Spleen (tissue), 11 donors: ENCODE measurements around the gene DTD2. TPM values are rescaled to one million over a fixed set of nuclear protein-coding genes. Genes with fewer than 3 reads are reported as not detected.

ENCODE experiments used
- DNase-seq: peaks from one replicate; pipeline ENCODE4 v3.0.0-alpha.2; 2020
- H3K27ac ChIP-seq, 8 donors: fragments of 200-600 bp; sonication (generic) in 7 of 8; 1 replicate in 4 of 8; 2 replicates in 4 of 8; pipeline versions ENCODE4 v1.5.0 to v1.8.0; 2016 to 2021; ENCODE audit warnings: inconsistent platforms in 4 of 8, mild to moderate bottlenecking in 4 of 8, moderate library complexity in 1 of 8
- H3K27me3 ChIP-seq, 7 donors: fragments of 200-600 bp; sonication (generic) in 6 of 7; replicated peaks in 1 of 7; 1 replicate in 4 of 7; 2 replicates in 3 of 7; pipeline versions ENCODE4 v1.5.0 to v1.8.0; 2016 to 2021; ENCODE audit warnings: inconsistent platforms in 3 of 7, mild to moderate bottlenecking in 1 of 7
- H3K36me3 ChIP-seq, 6 donors: fragments of 200-600 bp; sonication (generic) in 5 of 6; 1 replicate in 4 of 6; 2 replicates in 2 of 6; pipeline versions ENCODE4 v1.5.0 to v1.8.0; 2016 to 2021; ENCODE audit warnings: inconsistent platforms in 2 of 6
- H3K4me1 ChIP-seq, 6 donors: fragments of 200-600 bp; sonication (generic) in 5 of 6; 1 replicate in 3 of 6; 2 replicates in 3 of 6; pipeline versions ENCODE4 v1.5.0 to v1.8.0; 2016 to 2021; ENCODE audit warnings: inconsistent platforms in 3 of 6
- H3K4me3 ChIP-seq, 8 donors: fragments of 200-600 bp; sonication (generic) in 7 of 8; 1 replicate in 4 of 8; 2 replicates in 4 of 8; pipeline versions ENCODE4 v1.5.0 to v1.8.0; 2016 to 2021; ENCODE audit warnings: inconsistent platforms in 4 of 8, mild to moderate bottlenecking in 4 of 8, moderate library complexity in 2 of 8
- H3K9me3 ChIP-seq, 8 donors: fragments of 200-600 bp; sonication (generic) in 7 of 8; 1 replicate in 4 of 8; 2 replicates in 4 of 8; pipeline versions ENCODE4 v1.5.0 to v1.8.0; 2016 to 2021; ENCODE audit warnings: inconsistent platforms in 4 of 8
- POLR2A ChIP-seq, 3 donors: fragments of 450-650 bp; IDR thresholded peaks; one replicate each; pipeline ENCODE4 v1.5.1; 2017; ENCODE audit warnings: antibody characterized with exemption in 3 of 3, mild to moderate bottlenecking in 1 of 3
- POLR2AphosphoS5 ChIP-seq, 3 donors: sonication (generic); formaldehyde crosslinking; IDR thresholded peaks; one replicate each; pipeline ENCODE4 v1.5.1; 2017; ENCODE audit warnings: antibody characterized with exemption in 3 of 3
- WGBS, 5 donors: extraction: QIAGEN DNeasy Blood & Tissue Kit in 3 of 5; methylation state at CpG; one replicate each; pipeline versions ENCODE4 v1.1.5 to v1.1.7; 2013 to 2018; 5-methylcytosine and 5-hydroxymethylcytosine counted together
- intact Hi-C: fragments of 100-400 bp; cut with DNase I; formaldehyde crosslinking; loops from one replicate; pipeline ENCODE4 v1.15.0; 2023; ENCODE audit warnings: low total_unique reads
- polyA plus RNA-seq, 3 donors: library from polyadenylated mRNA; stranded (reverse); fragments of 200-250 nt; gene quantifications; one replicate each; pipeline ENCODE4 v1.2.1, GENCODE V29; 2013
- total RNA-seq, 7 donors: library from RNA; depleted of rRNA in 3 of 7; stranded (reverse); fragments of >200 nt in 3 of 7; fragmentation: NEBNext Ultra II Directional in 4 of 7; extraction: Animal tissue kit (Norgen Biotek cat#: 25700) in 4 of 7; gene quantifications; one replicate each; pipeline versions ENCODE4 v1.1.0 to v1.2.1, GENCODE V29; 2016 to 2021
- TF ChIP-seq, protein P1 (sequence below), 11 experiments: fragments of 200-600 bp in 7 of 11; fragments of 450-650 bp in 4 of 11; sonication (generic) in 4 of 11; IDR thresholded peaks in 8 of 11; conservative IDR thresholded peaks in 3 of 11; 1 replicate in 7 of 11; 2 replicates in 4 of 11; pipeline versions ENCODE4 v1.4.0 to v1.8.0; 2016 to 2021; ENCODE audit warnings: antibody characterized with exemption in 11 of 11, inconsistent platforms in 4 of 11, mild to moderate bottlenecking in 1 of 11
- donor health status: healthy with polysubstance abuse.
- donor health status: DM: no; HTN: no; CAD: no; lungs with moderate emphysema.
- donor health status: DM: no; HTN: no; CAD: no.
- donor health status: Bipolar disorder and iron deficiency.
- donor health status: healthy.
- donor health status: DM: no; HTN: no; CAD: no.
- donor health status: DM: yes; HTN: yes; CAD: no.

The DTD2 gene
- total and polyA plus RNA-seq, 10 donors = 5.6 to 27.7 (median 15.9) TPM

DNA sequence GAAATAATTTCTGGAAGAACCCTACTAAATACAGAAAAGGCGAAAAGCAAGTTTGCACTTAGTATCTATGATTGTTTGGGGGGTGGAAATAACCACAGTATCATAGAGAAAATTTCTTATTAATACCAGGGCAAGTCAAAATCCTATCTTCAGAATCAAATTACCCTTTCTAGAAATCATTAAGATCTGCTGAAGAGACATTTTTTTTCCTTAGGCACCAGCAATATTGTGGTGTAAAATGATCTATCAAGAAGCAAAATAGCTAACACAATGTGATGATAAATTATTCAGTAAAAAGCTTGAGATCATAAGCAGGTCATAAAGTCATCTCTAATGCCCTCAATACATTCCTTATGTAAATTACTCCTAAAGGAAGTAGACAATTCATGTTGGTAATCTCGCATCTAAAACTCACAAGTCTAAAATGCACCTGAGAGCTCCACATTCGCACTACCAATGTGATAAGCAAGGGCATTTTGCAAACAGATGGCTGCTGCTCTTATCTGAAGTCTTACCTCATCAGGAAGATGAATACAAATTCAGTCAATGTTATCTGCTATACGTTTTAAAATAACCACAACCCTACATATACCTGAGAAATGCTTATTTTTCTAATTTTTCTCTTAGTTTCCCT, 51.6 kb downstream of the DTD2 start:
- no peak overlapping the region for H3K27ac ChIP-seq
- DNase-seq = no peak
- WGBS, 5 donors = 72 to 89% (median 79%) methylated on average over 4 of the region's 4 CpGs
- H3K9me3 ChIP-seq = no peaks in the 10 kb centered on the region
- intact Hi-C loops = no loop called here
- H3K36me3 ChIP-seq = peaks cover 0 to 27% (median 10%) of the 10 kb centered on the region in 6 donors
- TF ChIP-seq, protein P1, sequence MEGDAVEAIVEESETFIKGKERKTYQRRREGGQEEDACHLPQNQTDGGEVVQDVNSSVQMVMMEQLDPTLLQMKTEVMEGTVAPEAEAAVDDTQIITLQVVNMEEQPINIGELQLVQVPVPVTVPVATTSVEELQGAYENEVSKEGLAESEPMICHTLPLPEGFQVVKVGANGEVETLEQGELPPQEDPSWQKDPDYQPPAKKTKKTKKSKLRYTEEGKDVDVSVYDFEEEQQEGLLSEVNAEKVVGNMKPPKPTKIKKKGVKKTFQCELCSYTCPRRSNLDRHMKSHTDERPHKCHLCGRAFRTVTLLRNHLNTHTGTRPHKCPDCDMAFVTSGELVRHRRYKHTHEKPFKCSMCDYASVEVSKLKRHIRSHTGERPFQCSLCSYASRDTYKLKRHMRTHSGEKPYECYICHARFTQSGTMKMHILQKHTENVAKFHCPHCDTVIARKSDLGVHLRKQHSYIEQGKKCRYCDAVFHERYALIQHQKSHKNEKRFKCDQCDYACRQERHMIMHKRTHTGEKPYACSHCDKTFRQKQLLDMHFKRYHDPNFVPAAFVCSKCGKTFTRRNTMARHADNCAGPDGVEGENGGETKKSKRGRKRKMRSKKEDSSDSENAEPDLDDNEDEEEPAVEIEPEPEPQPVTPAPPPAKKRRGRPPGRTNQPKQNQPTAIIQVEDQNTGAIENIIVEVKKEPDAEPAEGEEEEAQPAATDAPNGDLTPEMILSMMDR (IDR thresholded peaks at IDR 0.05 in 8 of 11, conservative IDR thresholded peaks at IDR 0.05 in 3 of 11) = no peak
- TF ChIP-seq POLR2AphosphoS5 (IDR thresholded peaks at IDR 0.05) (no peak), POLR2A (IDR thresholded peaks at IDR 0.05) (no peak)
- H3K4me1 ChIP-seq = peaks cover under 1 to 39% (median 14%) of the 10 kb centered on the region in 6 donors
- no peaks in the 10 kb centered on the region for H3K27me3 ChIP-seq
- H3K4me3 ChIP-seq = no peak overlapping the region

DNA sequence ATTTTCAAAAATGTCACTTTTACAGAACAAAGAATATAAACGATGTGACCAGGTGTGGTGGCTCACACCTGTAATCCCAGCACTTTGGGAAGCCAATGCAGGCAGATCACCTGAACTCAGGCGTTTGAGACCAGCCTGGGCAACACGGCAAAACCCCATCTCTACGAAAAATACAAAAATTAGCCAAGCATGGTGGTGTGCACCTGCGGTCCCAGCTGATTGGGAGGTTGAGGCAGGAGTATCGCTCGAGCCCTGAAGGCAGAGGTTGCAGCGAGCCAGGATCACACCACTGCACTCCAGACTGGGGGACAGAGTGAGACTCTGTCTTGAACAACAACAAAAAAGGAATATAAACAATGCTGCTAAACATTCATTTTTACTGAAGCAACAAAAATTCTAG, 52.2 kb downstream of the DTD2 start:
- intact Hi-C loops = no loop called here
- H3K36me3 ChIP-seq = peaks cover 0 to 33% (median 10%) of the 10 kb centered on the region in 6 donors
- no peaks in the 10 kb centered on the region for H3K27me3 ChIP-seq
- H3K9me3 ChIP-seq = no peaks in the 10 kb centered on the region
- H3K4me1 ChIP-seq = peaks cover 0 to 33% (median 8%) of the 10 kb centered on the region in 6 donors
- WGBS, 5 donors = 93 to 96% (median 95%) methylated on average over 8 of the region's 8 CpGs
- DNase-seq = no peak
- no peak overlapping the region for H3K27ac ChIP-seq
- H3K4me3 ChIP-seq = no peak overlapping the region
- TF ChIP-seq, protein P1 (IDR thresholded peaks at IDR 0.05 in 8 of 11, conservative IDR thresholded peaks at IDR 0.05 in 3 of 11) = no peak
- TF ChIP-seq POLR2AphosphoS5 (IDR thresholded peaks at IDR 0.05) = no peak
- TF ChIP-seq POLR2A (IDR thresholded peaks at IDR 0.05) = no peak

DNA sequence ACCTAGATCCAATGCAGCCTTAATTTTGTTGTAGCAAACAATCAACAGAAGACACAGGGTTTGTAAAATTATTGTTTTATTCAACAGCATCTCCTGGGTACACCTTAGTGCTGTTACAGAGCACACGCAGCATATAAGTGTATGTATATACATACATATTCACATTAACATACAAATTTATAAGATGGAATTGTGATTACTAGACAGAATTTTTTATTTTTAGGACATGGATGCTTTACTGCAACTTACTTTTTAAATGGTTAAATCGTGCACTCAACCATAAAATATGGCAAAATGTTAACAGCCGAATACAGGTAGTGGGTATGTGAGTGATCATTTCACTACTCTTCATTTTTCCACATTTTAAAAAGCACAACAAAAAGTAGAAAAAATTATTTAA, 53.6 kb downstream of the DTD2 start:
- Histone ChIP-seq H3K27me3 (no peaks in the 10 kb centered on the region), H3K9me3 (no peaks in the 10 kb centered on the region), H3K4me1 (peaks cover 0 to 24% (median 0%) of the 10 kb centered on the region in 6 donors), H3K36me3 (peaks cover 0 to 47% (median 13%) of the 10 kb centered on the region in 6 donors), H3K4me3 (no peak overlapping the region), H3K27ac (no peak overlapping the region)
- TF ChIP-seq, protein P1 (IDR thresholded peaks at IDR 0.05 in 8 of 11, conservative IDR thresholded peaks at IDR 0.05 in 3 of 11) = no peak
- TF ChIP-seq POLR2AphosphoS5 (IDR thresholded peaks at IDR 0.05) = no peak
- TF ChIP-seq POLR2A (IDR thresholded peaks at IDR 0.05) = no peak
- no peak for DNase-seq
- intact Hi-C loops = no loop called here
- 95 to 97% (median 96%) methylated on average over 3 of the region's 3 CpGs for WGBS, 5 donors

DNA sequence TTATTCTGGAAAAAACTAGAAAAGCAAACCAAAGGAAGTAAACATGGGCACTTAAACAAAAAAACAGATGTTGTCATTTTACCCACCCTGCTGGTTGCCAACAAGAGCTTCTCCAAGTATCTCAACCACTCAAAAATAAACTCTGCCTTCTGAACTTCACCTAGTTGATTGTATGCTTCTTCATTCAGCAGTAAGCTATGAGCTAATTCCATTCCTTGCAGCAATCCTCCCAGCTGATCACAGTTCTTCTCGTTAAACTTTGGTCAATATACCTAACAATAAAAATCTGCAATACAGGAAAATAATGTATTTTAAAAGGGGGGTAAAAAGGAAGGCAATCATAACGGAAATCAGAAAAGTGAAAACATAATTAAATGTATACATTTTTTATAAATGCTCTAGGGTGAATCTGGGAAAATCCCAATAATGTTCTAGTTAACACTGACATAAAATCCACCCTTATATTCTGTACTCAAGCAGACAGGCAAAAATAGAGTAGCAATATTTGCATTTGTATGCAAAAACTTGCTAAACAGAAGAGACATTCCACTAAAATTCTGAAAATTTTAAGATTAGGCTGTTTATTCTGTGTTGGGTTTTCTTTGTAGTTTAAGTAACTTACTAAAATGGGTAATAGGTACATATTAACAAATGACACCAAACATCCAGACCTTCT, 54.4 kb downstream of the DTD2 start:
- no peak overlapping the region for H3K27ac ChIP-seq
- H3K27me3 ChIP-seq = no peaks in the 10 kb centered on the region
- 78 to 91% (median 85%) methylated on average over 2 of the region's 2 CpGs for WGBS, 5 donors
- peaks cover 0 to 24% (median 0%) of the 10 kb centered on the region in 6 donors for H3K4me1 ChIP-seq
- DNase-seq = no peak
- TF ChIP-seq POLR2AphosphoS5 (IDR thresholded peaks at IDR 0.05) (no peak), POLR2A (IDR thresholded peaks at IDR 0.05) (no peak)
- TF ChIP-seq, protein P1 (IDR thresholded peaks at IDR 0.05 in 8 of 11, conservative IDR thresholded peaks at IDR 0.05 in 3 of 11) = no peak
- no peaks in the 10 kb centered on the region for H3K9me3 ChIP-seq
- intact Hi-C loops = no loop called here
- H3K4me3 ChIP-seq = no peak overlapping the region
- H3K36me3 ChIP-seq = peaks cover 0 to 55% (median 17%) of the 10 kb centered on the region in 6 donors
